Neural cell (in vitro differentiated cells): ENCODE results near the gene HAP1.

Experiments
- TAF1 ChIP-seq: IDR thresholded peaks from 2 replicates; pipeline ENCODE4 v1.6.1; 2012; ENCODE audit warnings: low read depth
- TF ChIP-seq, protein P1 (sequence below): fragments of 450-650 bp; IDR thresholded peaks from 2 replicates; pipeline ENCODE4 v1.5.1; 2014; ENCODE audit warnings: antibody characterized with exemption, mild to moderate bottlenecking, moderate library complexity; ENCODE audit not compliant: poor library complexity, severe bottlenecking

DNA sequence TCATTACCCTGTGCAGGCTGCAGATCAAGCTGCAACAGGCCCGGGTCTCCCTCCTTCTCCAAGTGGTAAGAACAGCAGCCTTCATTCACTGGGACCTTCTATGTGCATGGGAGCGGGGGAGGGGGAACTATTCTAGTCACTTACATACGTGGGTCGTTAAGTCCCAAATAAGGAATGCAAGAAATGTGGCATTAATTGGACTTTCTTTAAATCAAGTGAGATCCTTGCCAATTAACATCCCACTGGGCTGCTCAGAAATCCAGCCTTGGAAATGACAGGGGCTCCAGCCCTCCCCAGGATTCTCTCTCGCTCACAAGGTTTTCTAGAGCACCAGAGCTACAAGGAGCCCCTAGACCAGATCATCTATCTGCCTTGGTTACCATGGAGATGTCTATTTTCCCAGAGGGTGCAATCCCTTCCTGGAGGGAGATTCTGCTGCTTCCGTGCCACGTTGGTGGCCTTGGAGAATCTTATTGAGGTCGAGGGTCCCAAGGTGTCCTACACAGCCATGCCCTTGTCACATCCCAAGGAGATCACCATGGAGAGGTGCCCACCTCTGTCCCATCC lies 50.9 kb downstream of the HAP1 start:
- TF ChIP-seq, protein P1, sequence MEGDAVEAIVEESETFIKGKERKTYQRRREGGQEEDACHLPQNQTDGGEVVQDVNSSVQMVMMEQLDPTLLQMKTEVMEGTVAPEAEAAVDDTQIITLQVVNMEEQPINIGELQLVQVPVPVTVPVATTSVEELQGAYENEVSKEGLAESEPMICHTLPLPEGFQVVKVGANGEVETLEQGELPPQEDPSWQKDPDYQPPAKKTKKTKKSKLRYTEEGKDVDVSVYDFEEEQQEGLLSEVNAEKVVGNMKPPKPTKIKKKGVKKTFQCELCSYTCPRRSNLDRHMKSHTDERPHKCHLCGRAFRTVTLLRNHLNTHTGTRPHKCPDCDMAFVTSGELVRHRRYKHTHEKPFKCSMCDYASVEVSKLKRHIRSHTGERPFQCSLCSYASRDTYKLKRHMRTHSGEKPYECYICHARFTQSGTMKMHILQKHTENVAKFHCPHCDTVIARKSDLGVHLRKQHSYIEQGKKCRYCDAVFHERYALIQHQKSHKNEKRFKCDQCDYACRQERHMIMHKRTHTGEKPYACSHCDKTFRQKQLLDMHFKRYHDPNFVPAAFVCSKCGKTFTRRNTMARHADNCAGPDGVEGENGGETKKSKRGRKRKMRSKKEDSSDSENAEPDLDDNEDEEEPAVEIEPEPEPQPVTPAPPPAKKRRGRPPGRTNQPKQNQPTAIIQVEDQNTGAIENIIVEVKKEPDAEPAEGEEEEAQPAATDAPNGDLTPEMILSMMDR = peak; percentile 13
- TF ChIP-seq TAF1 = no peak
